Ishikawa (cell line): ENCODE measurements around the gene KCNJ9.

Source experiments
- CEBPB ChIP-seq: IDR thresholded peaks from 2 replicates; pipeline ENCODE4 v1.6.1; 2012
- CREB1 ChIP-seq: IDR thresholded peaks from 2 replicates; pipeline ENCODE4 v1.6.1; 2012; ENCODE audit warnings: low read depth
- EGR1 ChIP-seq: IDR thresholded peaks from 2 replicates; pipeline ENCODE4 v1.6.1; 2012
- EP300 ChIP-seq: IDR thresholded peaks from 2 replicates; pipeline ENCODE4 v1.6.1; 2012; ENCODE audit warnings: borderline replicate concordance
- FOXM1 ChIP-seq: IDR thresholded peaks from 2 replicates; pipeline ENCODE4 v1.6.1; 2012; ENCODE audit warnings: low read depth, borderline replicate concordance
- MAX ChIP-seq: IDR thresholded peaks from 2 replicates; pipeline ENCODE4 v1.6.1; 2012
- NFIC ChIP-seq: IDR thresholded peaks from 2 replicates; pipeline ENCODE4 v1.6.1; 2012
- RAD21 ChIP-seq: IDR thresholded peaks from 2 replicates; pipeline ENCODE4 v1.6.1; 2012; ENCODE audit warnings: low read depth
- REST ChIP-seq: IDR thresholded peaks from 2 replicates; pipeline ENCODE4 v1.6.1; 2012; ENCODE audit warnings: low read depth, mild to moderate bottlenecking
- TAF1 ChIP-seq: IDR thresholded peaks from 2 replicates; pipeline ENCODE4 v1.6.1; 2012; ENCODE audit warnings: low read depth, mild to moderate bottlenecking
- TCF12 ChIP-seq: IDR thresholded peaks from 2 replicates; pipeline ENCODE4 v1.6.1; 2012; ENCODE audit warnings: low read depth
- TEAD4 ChIP-seq: IDR thresholded peaks from 2 replicates; pipeline ENCODE4 v1.6.1; 2012
- USF1 ChIP-seq: IDR thresholded peaks from 2 replicates; pipeline ENCODE4 v1.6.1; 2012
- YY1 ChIP-seq: IDR thresholded peaks from 2 replicates; pipeline ENCODE4 v1.6.1; 2012; ENCODE audit warnings: low read depth
- ZBTB7A ChIP-seq: IDR thresholded peaks from 2 replicates; pipeline ENCODE4 v1.6.1; 2012; ENCODE audit warnings: low read depth

KCNJ9 gene

GRCh38 chr1:160127381-160127780 lies 46.0 kb downstream of the KCNJ9 start:
- TF ChIP-seq FOXM1 (no peak), EP300 (no peak), REST (no peak), TEAD4 (no peak), CREB1 (no peak), TAF1 (no peak), NFIC (no peak)

GRCh38 chr1:160127865-160128523 lies 46.7 kb downstream of the KCNJ9 start:
- TF ChIP-seq REST, result no peak
- no peak for TF ChIP-seq FOXM1
- TF ChIP-seq USF1, result no peak
- TF ChIP-seq CEBPB, result no peak
- TF ChIP-seq MAX, result no peak
- TF ChIP-seq ZBTB7A, result no peak
- TF ChIP-seq TEAD4, result no peak

- TF ChIP-seq TEAD4 (no peak), FOXM1 (no peak), EGR1 (no peak), EP300 (no peak), REST (no peak), NFIC (no peak), CEBPB (no peak)
Observed at GRCh38 chr1:160128636-160129035, 47.3 kb downstream of the KCNJ9 start.

- TF ChIP-seq TCF12, result no peak
- no peak for TF ChIP-seq NFIC
- no peak for TF ChIP-seq MAX
- no peak for TF ChIP-seq CREB1
- TF ChIP-seq TEAD4, result no peak
- no peak for TF ChIP-seq EGR1
- TF ChIP-seq YY1, result no peak
- TF ChIP-seq USF1, result no peak
- TF ChIP-seq FOXM1, result no peak
- TF ChIP-seq EP300, result no peak
- no peak for TF ChIP-seq ZBTB7A
- no peak for TF ChIP-seq TAF1
- TF ChIP-seq CEBPB, result no peak
- no peak for TF ChIP-seq REST
- TF ChIP-seq RAD21, result no peak
Observed at GRCh38 chr1:160129046-160129445, 47.7 kb downstream of the KCNJ9 start.
